ENCODE data around the gene TLE3.

- TF ChIP-seq POLR2AphosphoS5 (IDR thresholded peaks at IDR 0.05; ENCODE audit: borderline replicate concordance, low read depth, low read length) (no peak), EZH2 (IDR thresholded peaks at IDR 0.05) (no peak)
These were observed 77.5 kb downstream of the TLE3 start for GRCh38 chr15:70020229-70020628.

Measured in SK-N-MC (cell line).